Stimulated activated CD4-positive, alpha-beta T cell treated with anti-CD3 and anti-CD28 coated beads, Interleukin-12 subunit alpha, Interleukin-12 subunit beta, amount 100 ng/mL, for 48 hours (primary cell): Measurements from ENCODE around the gene ABLIM1.

ENCODE experiments used
- DNase-seq, 3 donors: peaks; one replicate each; pipeline ENCODE4 v3.0.0-alpha.2; 2020; ENCODE audit warnings: low read depth in 2 of 3, low spot score in 1 of 3

The ABLIM1 gene

DNA sequence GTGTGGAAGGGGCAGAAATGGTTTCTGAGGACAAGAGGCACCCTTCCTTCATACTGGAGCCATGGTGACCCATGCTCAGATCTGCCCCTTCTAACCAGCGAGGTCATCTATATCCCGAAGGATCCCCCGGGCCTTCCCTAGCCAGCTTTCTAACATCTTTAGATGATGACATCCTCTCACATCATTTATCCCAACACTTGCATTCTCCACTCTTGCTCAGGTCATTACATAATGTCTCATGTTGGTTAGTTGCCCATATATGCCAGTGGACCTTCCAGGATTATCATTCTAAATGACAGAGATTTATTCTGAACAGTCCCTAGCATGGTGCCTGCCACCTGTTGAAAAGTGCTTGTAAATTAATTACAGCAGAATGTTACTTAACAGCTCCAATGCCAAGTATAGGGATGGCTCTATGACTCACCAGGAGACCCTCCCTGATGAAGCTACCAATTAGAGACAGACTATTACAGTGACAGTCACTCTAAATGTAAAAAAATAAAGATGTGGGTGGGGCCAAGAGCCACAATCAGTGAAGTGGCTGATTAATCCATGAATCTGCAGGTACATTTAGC lies 22.6 kb upstream of the ABLIM1 start:
- DNase-seq, result no peak

DNA sequence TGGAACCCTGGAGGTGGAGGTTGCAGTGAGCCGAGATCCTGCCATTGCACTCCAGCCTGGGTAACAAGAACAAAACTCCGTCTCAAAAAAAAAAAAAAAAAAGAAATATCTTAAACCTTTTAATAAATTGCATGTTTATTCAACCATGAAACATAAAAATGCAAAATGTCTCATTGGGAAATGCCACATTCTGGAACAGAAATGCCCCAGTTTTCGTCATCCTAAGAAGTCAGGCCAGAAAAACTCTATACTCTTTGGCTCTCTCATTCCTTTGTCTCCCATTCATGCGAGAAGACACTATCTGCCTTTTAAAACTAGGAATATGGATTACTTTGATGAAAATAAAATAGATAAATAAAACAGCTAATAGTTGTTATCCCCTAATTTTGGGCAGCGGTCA lies 21.5 kb upstream of the ABLIM1 start:
- no peak for DNase-seq

DNA sequence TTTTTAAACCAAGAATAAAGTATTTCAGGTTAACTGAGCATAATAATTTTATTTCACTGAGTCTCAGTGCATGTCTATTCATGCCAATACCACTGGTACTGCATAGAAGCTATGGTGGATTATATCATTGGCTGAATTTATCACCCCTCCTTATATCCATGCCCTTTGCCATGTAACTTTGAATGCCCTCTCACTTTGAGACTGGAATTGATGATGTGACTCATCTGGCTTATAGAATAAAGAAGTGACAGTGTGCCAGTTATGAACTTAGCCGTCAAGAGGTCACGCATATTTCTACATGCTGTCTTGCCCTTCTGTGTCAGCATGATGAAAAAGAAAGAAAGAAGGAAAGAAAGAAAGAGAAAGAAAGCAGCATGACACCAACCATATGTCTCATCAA lies 20.7 kb upstream of the ABLIM1 start:
- no peak for DNase-seq

DNA sequence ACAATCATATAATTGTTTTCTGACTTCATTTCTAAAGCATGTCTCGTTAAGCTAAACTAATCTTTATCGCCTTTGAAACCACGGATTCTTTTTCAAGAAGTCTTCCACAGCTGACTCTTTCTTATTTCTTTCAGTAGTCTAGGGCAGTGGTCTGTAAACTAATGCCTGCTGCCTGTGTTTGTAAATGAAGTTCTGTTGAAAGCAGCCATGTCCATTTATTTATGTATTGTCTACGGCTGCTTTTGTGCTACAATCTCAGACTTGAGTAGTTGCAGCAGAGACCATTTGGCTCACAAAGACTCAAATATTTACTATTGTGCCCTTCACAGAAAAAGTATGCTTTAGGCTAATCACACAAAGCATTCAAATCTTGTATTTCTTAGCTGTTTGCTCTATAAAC lies 20.3 kb upstream of the ABLIM1 start:
- DNase-seq, result no peak

DNA sequence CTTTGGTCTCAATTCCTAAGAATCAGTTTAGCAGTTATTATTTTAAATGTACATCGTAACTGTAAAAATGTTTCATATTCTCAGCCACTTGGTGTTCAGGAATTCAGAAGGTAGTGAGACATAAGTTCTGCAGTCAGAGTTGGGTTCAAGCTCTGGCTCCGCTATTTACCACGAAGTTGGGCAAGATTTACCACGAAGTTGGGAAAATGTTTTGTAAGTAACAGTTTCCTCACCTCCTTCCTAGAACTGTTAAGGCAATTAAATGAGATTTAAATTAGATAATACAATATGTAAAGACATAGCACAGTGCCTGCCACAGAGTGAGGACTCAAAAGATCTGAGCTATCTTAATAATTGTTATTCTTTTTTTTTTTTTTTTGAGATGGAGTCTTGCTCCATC lies 16.3 kb upstream of the ABLIM1 start:
- DNase-seq, result no peak

DNA sequence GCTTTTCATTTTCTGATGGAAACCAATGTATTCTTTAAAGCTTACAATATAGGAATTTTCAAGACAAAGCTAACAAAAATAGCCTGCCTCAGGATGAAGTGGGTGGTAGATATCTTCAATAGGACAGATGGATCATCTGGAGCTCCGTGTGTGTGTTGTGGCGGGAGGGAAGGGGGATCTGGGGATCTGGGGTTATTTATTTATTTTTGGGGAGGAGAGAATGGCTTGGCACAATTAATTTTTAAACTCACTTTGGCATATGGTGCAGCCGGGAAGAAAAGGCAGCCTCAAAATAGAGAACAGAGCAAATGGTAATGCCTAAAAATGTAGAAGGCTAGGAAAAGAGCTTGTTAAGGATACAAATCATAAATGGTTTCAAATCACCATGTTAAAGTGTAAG lies 11.6 kb upstream of the ABLIM1 start:
- DNase-seq, result no peak

DNA sequence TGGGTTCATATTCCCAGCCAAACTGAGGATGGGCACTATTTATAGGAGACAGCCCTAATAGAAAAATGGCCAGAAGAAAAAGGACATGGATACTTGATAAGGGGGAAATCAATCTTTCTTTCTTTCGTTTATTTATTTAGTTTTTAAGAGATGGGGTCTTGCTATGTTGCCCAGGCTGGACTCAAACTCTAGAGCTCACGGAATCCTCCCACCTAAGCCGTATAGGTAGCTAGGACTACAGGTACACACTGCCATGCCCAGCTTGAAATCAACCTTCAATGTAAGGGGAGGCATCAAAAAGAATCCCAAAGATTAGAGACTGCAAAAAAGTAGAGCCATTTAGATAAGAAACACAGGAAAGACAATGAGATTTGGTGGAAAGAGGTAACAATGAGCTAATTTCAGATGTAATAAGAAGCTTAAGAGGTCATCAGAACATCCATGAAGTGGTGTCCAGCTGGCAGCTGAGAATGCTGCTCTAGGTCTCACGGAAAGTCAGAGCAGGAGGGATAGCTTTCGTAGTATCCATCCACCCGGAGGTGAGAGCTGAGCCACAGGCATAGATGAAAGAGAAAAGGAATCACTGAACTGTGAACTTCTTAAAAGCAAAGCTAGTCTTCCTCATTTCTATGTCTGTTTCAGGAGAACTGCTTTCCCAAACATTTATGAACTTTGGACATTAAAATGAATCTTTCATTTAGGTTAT lies 10.5 kb upstream of the ABLIM1 start:
- DNase-seq, result no peak

DNA sequence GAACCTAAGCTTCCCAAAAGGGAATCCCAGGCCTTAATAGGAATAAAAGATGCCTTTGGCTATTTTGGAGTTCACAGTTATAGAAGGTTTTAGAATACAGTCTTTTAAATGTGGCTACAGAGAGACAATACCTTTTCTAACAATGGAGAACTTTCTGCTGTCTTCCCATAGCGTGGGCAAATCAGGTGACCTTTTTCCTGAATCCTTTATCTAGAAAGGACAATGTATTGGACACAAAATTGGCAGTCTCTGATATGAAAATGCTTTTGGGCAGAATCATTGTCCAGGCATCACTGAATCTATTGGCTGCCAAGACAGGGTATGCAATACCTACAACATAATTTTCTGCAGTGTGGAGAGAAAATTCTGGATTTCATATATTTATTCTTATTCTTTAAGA lies 7.8 kb upstream of the ABLIM1 start:
- no peak for DNase-seq

DNA sequence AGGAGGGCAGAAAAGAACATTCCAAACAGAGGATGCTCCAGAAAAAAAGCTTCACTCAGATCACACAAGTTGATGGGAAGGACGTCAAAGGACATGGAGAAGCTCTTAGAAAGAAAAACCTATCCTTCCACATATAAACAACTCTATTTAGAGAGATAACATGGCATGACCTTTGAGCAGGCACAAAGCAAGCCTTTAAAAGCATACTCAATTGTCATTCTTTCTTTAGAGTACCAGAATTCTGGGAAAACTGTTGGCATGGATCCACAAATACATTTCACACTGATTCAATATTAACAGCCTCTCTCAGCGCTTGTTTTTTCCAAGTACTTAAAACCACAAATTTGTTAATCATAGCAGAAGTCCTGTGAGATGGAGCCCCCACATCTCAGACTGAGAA lies 7.3 kb upstream of the ABLIM1 start:
- no peak for DNase-seq

DNA sequence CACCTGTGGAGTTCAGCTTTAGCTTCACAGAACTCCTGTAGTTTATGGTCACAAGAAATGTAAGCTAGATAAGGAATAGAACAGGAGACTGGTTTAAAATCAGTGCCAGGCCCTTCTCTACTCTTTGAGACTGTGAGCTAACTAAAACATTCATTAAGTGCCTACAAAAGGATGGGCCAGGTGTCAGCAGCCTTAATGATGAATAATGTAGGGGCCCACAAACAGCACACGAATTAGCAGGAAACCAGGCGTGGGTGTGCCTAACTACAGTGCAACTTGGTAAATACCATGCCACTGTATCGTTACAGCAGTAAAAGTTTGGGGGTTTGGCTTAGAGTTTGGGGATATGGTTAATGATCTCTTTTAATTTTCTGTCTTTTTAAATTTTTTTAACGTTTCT lies 6.1 kb upstream of the ABLIM1 start:
- DNase-seq, result no peak

DNA sequence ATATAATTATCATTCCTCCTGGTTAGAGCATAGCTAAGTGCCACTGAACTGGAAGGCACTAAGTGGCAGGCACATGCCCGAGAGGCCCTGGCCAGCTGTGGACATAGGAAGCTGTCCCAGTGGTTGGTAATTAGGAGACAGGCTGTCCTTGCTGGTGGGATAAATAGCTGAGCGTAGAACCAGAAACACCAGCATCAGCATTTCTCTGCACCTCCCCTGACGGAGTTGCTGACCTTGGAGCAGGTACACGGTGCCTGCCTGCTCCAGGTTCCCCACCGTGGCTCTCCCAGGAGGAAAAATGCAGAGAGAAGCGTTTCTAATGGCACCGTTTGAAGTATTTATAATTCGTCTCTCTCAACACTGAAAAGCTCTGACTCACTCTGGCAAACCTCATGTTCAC lies 5.6 kb upstream of the ABLIM1 start:
- DNase-seq, result no peak

DNA sequence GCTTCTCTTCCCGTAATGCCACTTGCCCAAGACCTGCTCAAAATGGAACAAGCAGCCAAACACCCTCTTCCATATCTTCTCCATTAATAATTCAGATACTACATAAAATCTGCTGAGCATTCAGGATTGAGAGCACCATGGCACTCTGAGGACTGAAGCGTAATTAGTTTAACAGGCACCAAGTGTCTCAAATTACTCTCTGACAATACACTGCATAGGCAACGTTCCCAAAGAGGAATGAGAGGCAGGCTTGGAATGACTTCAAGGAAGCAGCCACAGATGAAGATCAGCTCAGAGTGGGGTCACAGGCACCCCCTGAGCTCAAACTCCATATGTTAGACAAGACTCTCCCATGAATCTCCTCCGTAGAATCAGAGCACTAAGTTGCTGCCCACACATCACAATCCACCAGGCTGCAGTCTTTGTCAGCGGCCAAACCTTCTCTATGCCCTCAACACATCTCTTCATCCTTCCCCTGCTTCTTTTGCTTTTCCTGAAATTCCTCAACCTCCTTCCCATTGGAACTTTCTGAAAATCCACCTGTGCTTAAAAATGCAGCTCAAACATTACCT lies 4.7 kb upstream of the ABLIM1 start:
- no peak for DNase-seq

DNA sequence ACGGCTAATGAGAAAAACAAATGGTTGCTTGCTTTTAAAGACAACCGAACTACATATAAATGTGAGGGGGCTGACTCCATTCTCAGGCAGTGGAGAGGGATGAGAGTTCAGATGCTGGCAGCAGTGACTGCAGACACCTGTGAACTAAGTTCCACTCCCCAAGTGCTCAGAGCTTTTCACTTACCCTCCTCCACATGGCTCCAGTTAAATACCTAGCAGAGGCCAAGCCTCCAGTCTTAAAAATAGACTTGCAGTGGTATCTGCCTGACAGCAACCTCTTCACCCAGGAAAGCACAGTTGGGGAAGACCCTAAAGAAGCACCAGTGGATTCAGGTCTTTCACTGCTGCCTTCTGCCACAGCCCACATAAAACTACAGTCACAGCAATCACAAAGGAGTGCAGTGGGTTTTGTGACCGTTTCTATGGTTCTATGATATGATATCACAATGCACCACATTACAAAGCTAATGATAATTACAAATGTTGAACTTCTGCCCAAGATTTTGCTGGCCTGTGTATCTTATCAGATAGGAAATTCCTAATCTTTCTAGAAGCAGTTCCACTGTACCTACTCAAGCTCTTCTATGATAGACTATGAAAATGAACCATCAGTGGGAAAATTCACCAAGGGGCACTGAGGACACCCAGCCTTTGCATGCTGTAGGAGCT lies 3.3 kb upstream of the ABLIM1 start:
- no peak for DNase-seq

DNA sequence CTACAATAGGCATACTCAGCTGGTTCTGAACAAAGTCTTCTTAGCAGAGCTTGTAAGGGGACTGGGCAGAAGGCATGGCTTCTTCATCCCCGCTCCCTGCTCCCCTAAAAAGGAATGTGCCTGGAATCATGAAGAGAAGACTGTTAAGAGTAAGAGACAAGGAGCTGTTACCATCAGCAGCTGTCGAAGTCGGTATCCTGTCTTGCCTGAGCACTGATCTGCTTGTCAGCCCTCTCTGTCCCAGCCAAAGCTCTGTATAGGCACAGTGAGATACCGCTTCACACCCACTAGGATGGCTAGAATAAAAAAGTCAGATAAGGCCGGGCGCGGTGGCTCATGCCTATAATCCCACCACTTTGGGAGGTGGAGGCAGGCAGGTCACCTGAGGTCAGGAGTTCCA lies 2.4 kb downstream of the ABLIM1 start:
- DNase-seq, result no peak

DNA sequence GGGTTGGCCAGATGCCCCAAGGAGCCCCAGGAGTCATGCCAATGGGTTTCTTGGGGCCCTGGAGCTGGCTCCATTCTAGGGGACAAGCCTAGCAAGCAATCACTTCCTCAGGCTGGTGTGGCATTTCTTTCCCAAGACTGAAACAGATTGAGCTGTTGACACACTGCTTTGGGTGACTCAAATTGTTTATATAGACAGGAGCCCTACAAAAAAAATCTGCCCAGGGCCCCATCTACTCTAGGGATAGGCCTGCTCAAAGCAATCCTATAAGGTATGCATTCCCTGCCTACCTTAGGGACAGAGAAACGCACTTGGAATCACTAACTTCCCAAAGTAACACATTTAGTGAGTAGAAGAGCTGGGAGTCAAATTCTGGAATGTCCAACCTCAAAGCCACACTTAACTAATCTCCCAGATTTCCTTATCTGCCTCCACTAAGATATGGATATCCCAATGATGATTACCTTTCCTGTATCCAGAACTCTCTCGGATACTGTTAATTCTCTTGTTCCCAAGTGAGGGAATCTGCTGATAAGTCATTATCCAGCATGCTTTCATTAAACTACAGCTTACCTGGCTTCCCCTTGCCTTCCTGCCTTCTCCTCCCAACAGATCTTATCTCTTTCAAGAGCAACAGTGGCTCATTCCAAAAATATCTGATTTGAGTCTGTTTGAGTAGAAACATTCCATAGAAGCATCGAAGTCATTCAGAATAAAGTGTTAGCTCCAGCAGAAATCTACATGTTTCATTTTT lies 3.1 kb downstream of the ABLIM1 start:
- no peak for DNase-seq

DNA sequence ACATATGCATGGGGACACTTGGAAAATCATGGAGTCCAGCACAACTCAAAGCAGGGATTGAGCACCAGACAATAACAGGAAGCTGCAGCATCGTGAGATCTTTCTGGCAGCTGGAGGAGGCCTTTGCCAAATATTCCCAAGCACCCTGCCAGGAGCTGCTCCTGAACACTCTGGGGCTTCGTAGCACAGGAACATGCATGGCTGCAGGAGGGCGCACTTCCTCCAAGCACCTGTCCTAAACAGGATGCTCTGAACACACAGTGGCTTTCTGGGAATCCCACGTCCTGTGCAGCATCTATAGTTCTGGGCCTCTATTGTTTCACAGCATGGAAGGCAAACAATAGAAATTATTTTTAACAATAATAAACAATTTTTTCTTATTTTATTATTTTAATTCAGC lies 4.1 kb downstream of the ABLIM1 start:
- no peak for DNase-seq

DNA sequence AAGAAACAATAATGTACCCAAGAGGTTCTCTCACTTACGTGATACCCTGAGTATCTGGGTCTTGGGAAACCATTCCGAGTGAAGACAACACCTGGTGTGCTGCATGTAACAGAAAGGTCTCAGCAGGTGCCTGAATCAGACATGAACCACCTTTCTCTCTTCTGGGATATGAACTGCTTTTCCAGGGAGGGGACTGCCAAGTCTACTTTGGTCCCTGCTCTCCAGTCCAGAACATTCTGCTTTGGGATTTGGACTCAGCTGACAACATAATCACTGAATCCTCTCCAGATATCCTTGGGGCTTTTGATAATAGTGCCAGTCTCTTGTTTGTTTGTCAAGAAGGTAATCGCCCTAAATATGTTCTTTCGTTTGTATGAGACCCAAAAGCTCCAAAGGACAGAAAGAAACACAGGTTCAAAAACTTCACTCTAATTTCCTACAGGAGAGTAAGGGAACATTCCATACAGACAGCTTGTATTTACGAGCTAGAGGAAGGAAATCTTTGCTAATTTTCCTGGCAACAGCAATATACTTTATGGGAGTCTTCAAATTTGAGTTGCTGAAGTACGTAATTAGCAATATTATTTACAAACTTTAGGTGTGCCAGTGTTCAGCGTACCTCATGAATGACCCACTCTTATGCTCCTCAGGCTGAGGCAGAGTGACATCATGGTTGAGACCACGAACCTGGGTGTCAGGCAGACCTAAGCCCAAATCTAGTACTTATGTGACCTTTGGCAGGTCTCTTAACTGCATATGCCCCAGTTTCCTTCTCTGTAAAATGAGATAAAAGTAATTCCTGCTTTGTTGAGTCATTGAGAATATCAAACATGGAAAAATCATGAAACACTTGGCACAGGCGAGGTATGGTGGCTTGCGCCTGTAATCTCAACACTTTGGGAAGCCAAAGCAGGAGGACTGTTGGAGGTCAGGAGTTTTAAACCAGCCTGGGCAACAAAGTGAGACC lies 5.4 kb downstream of the ABLIM1 start:
- no peak for DNase-seq

DNA sequence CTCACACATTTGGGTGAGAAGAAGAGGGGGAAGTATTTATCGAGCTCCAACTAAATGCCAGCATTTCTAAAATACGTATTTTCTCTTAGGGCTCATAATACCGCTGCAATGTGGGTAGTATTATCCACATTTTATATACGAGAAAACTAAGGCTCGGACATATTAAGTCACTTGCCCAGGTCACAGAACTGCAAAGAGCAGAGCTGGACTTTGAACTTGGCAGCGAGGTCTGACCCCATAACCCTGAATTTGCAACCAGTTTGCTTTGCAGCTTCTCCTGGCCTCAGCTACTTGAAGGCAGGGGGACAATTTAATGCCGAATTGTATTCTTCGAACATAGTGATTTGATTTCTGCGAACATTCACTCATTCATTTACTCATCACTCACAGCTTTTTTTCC lies 7.2 kb downstream of the ABLIM1 start:
- DNase-seq, result no peak

DNA sequence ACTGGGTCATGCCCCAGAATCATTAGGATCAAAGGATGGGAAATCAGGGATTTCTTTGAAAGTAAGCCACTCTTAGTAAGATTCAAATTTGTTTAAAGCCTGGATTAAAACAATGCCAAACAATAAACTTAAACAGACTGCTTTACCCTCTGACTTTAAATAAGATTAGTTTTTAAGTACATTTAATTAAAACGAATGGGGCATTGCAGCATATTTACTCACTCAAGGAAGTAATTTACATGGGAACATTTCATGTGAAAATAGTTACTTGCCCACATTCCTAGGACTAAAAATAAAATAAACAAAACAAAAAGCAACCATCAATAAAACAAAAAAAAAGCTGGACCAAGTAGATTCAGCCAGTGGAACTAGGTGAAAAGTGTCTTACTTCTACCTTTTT lies 7.8 kb downstream of the ABLIM1 start:
- DNase-seq, result no peak

DNA sequence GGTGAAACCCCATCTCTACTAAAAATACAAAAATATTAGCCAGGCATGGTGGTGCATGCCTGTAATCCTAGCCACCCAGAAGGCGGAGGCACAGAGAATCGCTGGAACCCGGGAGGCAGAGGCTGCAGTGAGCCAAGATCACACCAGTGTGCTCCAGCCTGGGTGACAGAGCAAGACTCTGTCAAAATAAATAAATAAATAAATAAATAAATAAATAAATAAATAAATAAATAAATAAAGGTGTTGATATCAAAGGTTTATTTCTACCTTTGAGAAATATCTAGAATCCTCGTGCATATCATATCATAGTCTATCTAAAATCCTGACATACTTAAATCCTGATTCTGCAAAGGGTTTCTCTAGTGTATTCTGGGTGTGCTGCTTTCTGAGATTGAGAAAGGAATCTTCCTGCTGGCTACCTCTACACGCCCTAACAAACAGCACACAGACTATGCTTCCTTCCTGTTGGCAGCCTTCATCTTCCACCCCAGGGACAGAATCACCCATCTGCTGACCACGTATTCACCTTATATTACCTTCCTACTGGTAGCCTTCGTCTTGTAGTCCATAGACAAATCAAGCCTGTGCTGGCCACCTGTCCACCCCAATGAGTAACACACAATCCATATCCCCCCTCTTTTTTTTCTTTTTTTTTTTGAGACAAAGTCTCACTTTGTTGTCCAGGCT lies 8.7 kb downstream of the ABLIM1 start:
- DNase-seq, result no peak
